HUES48 (cell line): ENCODE measurements around the gene ACSL5.

ENCODE experiments used
- H3K27ac ChIP-seq: one replicate; pipeline ENCODE4 v1.7.0; 2013; ENCODE audit warnings: low read depth, low read length, inconsistent platforms
- H3K27me3 ChIP-seq: 2 replicates; pipeline ENCODE4 v1.6.1; 2013; ENCODE audit warnings: mild to moderate bottlenecking, low read length; ENCODE audit not compliant: control insufficient read depth, insufficient read depth
- H3K36me3 ChIP-seq: 2 replicates; pipeline ENCODE4 v1.6.1; 2013; ENCODE audit warnings: low read length; ENCODE audit not compliant: control insufficient read depth, insufficient read depth
- H3K4me1 ChIP-seq: 2 replicates; pipeline ENCODE4 v1.6.1; 2013; ENCODE audit warnings: mild to moderate bottlenecking, low read length; ENCODE audit not compliant: control insufficient read depth, insufficient read depth
- H3K4me3 ChIP-seq: 2 replicates; pipeline ENCODE4 v1.5.1; 2013; ENCODE audit warnings: mild to moderate bottlenecking, low read depth, low read length
- H3K9ac ChIP-seq: 2 replicates; pipeline ENCODE4 v1.6.1; 2013; ENCODE audit warnings: mild to moderate bottlenecking, low read depth, low read length, moderate library complexity
- H3K9me3 ChIP-seq: 2 replicates; pipeline ENCODE4 v1.6.1; 2013; ENCODE audit warnings: low read length; ENCODE audit not compliant: control insufficient read depth, insufficient read depth

ACSL5 gene

DNA sequence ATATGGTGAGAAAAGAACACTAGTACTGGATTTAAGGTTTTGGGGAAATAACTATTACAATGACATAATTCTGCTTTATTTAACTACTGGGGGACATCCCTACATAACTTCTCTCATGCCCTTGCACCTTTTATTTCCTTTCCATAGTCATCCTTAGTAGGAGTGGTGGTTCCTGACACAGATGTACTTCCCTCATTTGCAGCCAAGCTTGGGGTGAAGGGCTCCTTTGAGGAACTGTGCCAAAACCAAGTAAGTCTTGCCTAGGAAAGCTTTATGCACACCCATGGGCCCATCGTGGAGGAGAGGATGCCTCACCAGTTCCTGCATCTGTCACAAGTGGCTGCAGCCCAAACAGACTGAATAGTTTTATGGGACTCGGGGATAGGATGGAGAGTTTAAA lies 52.2 kb downstream of the ACSL5 start:
- Histone ChIP-seq H3K9ac (no peak overlapping the region), H3K36me3 (peaks cover 21% of the 10 kb centered on the region), H3K27me3 (no peaks in the 10 kb centered on the region), H3K4me1 (no peaks in the 10 kb centered on the region), H3K4me3 (no peak overlapping the region), H3K9me3 (no peaks in the 10 kb centered on the region), H3K27ac (no peak overlapping the region)

DNA sequence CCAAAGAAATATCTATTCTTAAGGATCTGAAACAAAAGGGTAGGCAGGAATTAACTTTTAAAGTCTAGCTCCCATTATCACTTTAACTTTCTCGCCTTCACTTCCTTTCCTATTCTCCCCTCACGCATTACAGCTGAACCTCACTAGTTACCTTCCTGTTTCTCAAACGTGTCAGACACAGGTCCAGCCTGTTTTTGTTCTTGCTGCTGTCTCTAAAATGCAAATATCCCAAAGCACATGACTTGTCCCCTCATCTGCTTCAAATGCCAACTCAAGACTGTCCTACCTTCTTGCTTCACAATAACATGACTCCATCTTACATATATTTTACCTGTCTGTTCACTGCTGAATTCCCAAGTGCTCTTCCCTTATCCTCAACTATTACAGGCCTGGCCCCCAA lies 55.2 kb downstream of the ACSL5 start:
- no peak overlapping the region for H3K27ac ChIP-seq

DNA sequence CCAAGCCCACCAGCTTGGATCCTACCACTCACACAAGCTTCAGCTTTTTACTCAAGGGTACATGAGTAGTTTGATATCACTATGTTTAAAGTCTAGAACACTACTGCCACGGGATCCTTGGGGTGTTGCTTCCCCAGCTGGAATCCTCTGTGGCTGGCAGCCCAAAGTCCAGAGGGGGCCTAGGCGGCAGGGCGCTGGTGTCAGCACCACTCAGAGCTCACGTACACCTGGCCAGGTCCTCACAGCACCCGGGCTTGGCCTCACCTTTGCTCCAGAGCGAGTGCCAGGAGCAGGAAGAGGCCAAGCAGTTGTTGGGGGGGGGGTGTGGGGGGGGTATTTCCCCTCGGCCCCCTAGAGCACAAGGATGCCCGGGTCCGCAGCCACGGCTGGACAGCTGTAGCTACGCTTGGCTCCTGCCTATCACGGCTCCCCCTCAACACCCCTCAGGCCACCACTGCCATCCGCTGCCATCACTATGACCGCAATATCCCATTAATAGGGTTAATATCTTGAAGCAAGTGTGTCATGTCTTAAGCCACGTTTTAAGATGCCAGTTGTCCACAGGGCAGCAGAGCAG lies 55.8 kb downstream of the ACSL5 start:
- Histone ChIP-seq H3K36me3 (peaks cover 55% of the 10 kb centered on the region), H3K27ac (no peak overlapping the region), H3K4me3 (no peak overlapping the region)

More for the DNA sequence above, 55.2 kb downstream of the ACSL5 start:
- Histone ChIP-seq H3K36me3 (peaks cover 49% of the 10 kb centered on the region), H3K9me3 (no peaks in the 10 kb centered on the region), H3K4me3 (no peak overlapping the region), H3K9ac (no peak overlapping the region), H3K27me3 (no peaks in the 10 kb centered on the region), H3K4me1 (no peaks in the 10 kb centered on the region)

DNA sequence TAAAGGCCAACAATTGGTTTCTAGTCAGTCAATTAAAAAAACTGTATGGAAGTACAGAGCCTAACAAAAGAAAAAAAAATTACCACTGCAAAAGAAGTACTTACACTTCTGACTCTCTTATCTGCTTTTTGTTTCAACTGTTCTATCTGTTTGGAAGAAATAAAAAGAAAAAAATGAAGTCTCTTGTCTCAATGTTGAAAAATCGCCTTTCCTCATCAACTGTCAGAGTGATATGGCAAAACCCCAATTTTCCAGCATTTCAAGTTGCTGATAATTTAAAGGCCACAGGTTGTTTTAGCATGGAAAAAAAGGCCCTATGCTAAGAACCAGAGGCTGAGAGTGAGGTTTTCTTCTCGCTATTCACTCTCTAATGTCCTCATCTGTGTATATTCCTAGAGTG lies 59.2 kb downstream of the ACSL5 start:
- Histone ChIP-seq H3K27ac (no peak overlapping the region), H3K4me3 (no peak overlapping the region), H3K9me3 (no peaks in the 10 kb centered on the region), H3K27me3 (no peaks in the 10 kb centered on the region), H3K4me1 (no peaks in the 10 kb centered on the region), H3K9ac (no peak overlapping the region), H3K36me3 (peaks cover 81% of the 10 kb centered on the region)

More for the DNA sequence above, 55.8 kb downstream of the ACSL5 start:
- Histone ChIP-seq H3K9ac (no peak overlapping the region), H3K4me1 (no peaks in the 10 kb centered on the region), H3K9me3 (no peaks in the 10 kb centered on the region), H3K27me3 (no peaks in the 10 kb centered on the region)

DNA sequence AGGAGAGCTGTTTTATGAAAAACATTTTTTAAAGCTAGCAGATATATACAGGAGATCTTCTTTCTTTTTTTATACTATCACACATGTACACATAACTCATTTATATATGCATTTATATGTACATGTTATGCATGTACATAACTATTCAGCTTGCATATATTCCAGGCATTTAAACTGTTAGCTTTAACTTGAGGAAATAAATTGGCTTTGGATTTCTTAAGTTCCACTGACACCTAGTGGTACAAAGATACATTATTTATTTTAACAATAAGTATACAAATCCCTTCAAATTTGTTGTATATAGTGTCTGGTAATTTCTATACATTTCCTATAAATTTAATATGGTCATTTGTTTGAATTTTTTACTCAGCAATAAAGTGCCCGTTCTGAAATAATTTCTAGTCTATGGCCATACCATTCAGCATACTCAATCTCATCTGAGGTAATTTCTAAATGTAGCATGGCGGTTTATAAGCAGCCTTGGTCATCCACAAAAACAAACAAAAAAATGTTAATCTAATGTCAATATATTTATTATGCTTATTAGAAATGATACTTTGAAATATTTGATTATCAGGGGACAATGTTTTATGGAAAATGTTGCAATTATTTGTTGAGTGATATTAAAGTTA lies 61.2 kb downstream of the ACSL5 start:
- Histone ChIP-seq H3K9me3 (no peaks in the 10 kb centered on the region), H3K9ac (no peak overlapping the region), H3K27ac (no peak overlapping the region), H3K36me3 (peaks cover 90% of the 10 kb centered on the region), H3K4me1 (no peaks in the 10 kb centered on the region), H3K27me3 (no peaks in the 10 kb centered on the region), H3K4me3 (no peak overlapping the region)

DNA sequence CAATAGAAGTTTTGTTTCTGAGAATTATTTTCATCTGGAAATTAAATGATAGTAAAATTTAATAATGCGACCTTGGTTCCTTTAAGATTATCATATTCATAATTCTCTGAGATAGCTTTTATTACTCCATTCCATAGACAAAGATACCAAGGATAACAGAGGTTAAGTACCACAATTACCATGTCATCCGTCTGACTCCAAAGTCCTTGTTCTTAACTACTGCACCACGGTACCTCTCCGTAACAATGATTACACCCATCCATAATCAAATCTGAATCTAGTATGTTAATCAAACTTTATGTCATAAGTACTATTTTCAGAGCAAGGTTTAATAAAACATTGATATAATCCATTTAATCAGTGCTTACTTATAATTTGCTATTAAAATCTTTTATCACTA lies 64.4 kb downstream of the ACSL5 start:
- no peaks in the 10 kb centered on the region for H3K4me1 ChIP-seq
- H3K9me3 ChIP-seq = no peaks in the 10 kb centered on the region
- no peaks in the 10 kb centered on the region for H3K27me3 ChIP-seq
- no peak overlapping the region for H3K4me3 ChIP-seq
- no peak overlapping the region for H3K9ac ChIP-seq
- H3K36me3 ChIP-seq = peaks cover 89% of the 10 kb centered on the region
- H3K27ac ChIP-seq = no peak overlapping the region

DNA sequence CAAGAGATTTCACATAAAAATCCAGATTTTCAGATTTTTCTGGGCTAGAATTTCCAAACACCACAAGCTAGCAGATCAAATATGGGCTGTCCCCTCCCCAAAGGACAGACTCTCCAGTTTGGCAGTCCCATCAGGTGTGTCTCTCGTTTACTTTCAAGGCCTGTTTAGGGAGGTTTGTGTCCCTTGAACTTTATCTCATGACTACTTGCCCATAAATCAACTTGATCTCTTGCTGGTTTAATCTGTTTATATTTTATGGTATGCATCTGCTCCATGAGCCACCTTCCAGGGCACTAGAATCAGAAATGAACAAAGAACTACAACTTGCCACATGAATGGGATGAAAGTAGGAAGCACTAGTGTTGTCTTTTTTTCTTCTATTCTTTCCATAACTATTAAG lies 67.6 kb downstream of the ACSL5 start:
- Histone ChIP-seq H3K27me3 (no peaks in the 10 kb centered on the region), H3K9ac (no peak overlapping the region), H3K9me3 (no peaks in the 10 kb centered on the region), H3K4me1 (no peaks in the 10 kb centered on the region), H3K4me3 (no peak overlapping the region), H3K36me3 (peaks cover 83% of the 10 kb centered on the region), H3K27ac (no peak overlapping the region)

DNA sequence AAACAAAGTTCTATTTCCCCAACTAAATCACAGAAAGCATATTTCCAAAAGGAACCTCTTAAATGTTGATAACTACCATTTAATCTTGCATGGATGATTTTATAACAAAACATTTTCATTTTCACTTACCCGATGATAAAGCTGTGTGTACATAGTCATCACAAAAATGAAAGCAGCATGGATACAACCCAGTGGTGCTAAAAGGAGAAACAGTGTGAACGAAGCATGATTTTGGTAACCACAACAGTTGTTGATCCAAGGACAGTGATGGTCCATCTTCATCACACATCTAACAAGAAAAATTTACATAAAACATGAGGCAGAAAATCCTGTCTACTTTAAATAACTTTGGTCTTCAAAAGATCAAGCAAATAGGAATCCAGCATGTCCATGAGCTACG lies 68.1 kb downstream of the ACSL5 start:
- no peak overlapping the region for H3K4me3 ChIP-seq
- peaks cover 78% of the 10 kb centered on the region for H3K36me3 ChIP-seq
- H3K9ac ChIP-seq = no peak overlapping the region
- no peaks in the 10 kb centered on the region for H3K4me1 ChIP-seq
- no peaks in the 10 kb centered on the region for H3K9me3 ChIP-seq
- no peaks in the 10 kb centered on the region for H3K27me3 ChIP-seq
- no peak overlapping the region for H3K27ac ChIP-seq

DNA sequence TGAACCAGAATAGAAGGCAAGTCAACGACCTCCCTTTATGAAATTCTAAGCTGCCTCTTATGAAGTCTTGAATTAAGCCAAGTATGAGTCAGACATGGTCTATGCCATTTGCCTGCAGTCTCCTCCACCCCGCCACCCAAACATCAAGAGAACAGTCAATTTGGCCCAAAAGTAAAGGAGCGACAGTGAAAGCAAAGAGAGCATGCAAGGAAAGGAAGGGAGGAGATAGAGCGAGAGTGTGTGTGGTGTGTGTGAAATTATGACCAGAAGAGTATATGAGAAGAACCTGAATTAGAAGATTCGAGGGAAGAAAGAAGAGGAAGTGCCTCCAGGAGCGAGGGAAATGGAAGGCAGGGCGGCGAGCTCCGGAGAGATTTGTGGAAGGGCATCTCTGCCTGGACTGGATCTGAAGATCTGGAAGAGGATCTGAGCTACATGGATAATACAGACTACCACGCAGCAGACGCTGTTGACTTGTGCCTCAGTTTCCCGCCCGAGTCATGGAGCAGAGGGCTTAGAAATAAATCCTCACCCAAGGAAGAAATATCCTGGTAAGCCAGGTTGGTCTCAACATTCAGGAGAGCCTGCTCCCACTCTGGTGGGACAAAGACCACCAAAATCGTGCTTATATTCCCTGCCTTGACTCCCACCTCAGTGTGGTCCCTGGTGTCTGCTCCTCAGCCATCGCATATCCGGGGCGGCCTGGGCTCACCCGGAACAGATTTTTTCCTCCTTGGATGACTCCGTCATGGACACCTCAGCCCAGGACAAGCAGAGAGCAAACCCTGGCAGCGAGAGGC lies 72.3 kb downstream of the ACSL5 start:
- Histone ChIP-seq H3K4me3 (peak overlapping the region; percentile 96), H3K9ac (peak overlapping the region; percentile 96), H3K27ac (peak overlapping the region; percentile 89), H3K4me1 (no peaks in the 10 kb centered on the region), H3K9me3 (no peaks in the 10 kb centered on the region), H3K27me3 (no peaks in the 10 kb centered on the region), H3K36me3 (peaks cover 46% of the 10 kb centered on the region)

DNA sequence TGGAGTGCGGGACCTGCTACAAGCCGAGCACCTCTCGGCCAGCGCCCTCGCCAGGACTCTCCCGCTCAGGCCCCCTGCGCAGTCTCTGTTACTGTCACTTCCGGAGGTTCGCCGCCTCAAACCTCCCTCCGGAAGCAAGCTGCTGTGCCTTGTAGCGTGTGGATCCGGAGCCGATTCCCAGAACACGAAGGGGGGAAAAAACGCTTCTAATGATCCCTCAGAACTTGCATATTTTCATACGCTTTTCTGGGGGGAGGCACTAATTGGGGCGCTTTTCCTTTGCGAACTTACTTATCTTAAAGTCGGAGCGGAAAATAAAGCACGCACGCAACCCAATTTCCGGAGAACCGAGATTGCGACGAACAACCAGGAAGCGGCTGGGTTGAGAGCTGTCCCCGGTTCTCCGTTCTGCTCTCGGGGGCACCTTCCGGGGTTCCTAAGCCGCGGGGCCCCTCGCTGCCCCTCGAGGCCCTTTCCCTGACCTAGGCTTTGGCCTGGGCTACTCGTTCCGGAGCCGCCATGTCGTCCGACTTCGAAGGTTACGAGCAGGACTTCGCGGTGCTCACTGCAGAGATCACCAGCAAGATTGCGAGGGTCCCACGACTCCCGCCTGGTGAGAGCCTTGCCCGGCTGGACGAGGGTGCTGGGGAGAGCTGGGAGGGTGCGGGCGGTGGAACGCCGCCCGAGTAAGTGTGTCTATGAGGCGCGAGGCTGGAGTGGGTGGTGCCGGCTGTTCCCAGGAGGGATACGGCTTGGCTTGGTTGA lies 73.1 kb downstream of the ACSL5 start, which contains the start of the genes VTI1A and ZDHHC6:
VTI1A (plus strand) TSS at position 361 of the 765 bp plus-strand sequence; CDS start at position 520, 159 bp downstream.
ZDHHC6 (minus strand) TSS at position 60 of the 765 bp plus-strand sequence. CDS start 1,478 bp downstream, outside the sequence.
- Histone ChIP-seq H3K4me1 (no peaks in the 10 kb centered on the region), H3K9me3 (no peaks in the 10 kb centered on the region), H3K4me3 (peak within 1 kb of the TSS; percentile 96), H3K27ac (peak within 1 kb of the TSS; percentile 89), H3K27me3 (no peaks in the 10 kb centered on the region), H3K36me3 (peaks cover 39% of the 10 kb centered on the region), H3K9ac (peak within 1 kb of the TSS; percentile 96)
